Measurements from ENCODE around the gene PCNA.
"Not testable (repeated sequence)": the region's sequence is repeated elsewhere in the genome, so short reads cannot be mapped to it uniquely, and the experiment has no call there.

Gene PCNA

GRCh38 chr20:5072756-5073659 lies 46.8 kb downstream of the PCNA start:
- Histone ChIP-seq H3K4me3 (ENCODE audit: low read length) (no peak overlapping the region), H3K36me3 (ENCODE audit: control insufficient read depth, low read length) (no peaks in the 10 kb centered on the region), H3F3A (ENCODE audit: control insufficient read depth, insufficient read depth) (peaks cover 6% of the 10 kb centered on the region), H3K27ac (ENCODE audit: low read depth, low read length) (no peak overlapping the region), H3K4me1 (ENCODE audit: control insufficient read depth, low read length) (peaks cover 11% of the 10 kb centered on the region), H3K27me3 (ENCODE audit: control insufficient read depth, low read length) (no peaks in the 10 kb centered on the region), H3K9me3 (ENCODE audit: control insufficient read depth, insufficient read depth, low read length) (no peaks in the 10 kb centered on the region), H3K9me2 (replicated peaks; ENCODE audit: control insufficient read depth, low read length) (no peaks in the 10 kb centered on the region), H3K4me2 (ENCODE audit: low read length) (no peak overlapping the region), H3K79me2 (ENCODE audit: control insufficient read depth, low read length) (no peaks in the 10 kb centered on the region), H4K20me1 (ENCODE audit: control insufficient read depth, insufficient read depth, low read depth, low read length) (no peaks in the 10 kb centered on the region)
- TF ChIP-seq EZH2phosphoT487 (IDR thresholded peaks at IDR 0.05; ENCODE audit: borderline replicate concordance, low read length) = no peak
- TF ChIP-seq CTCF (IDR thresholded peaks at IDR 0.05; ENCODE audit: low read depth, low read length, poor library complexity, severe bottlenecking) = no peak

GRCh38 chr20:5071942-5072341 lies 47.8 kb downstream of the PCNA start:
- H3F3A ChIP-seq (ENCODE audit: control insufficient read depth, insufficient read depth); H3K4me3 ChIP-seq (ENCODE audit: low read length); H3K9me2 ChIP-seq (replicated peaks; ENCODE audit: control insufficient read depth, low read length); H3K4me1 ChIP-seq (ENCODE audit: control insufficient read depth, low read length); H3K27ac ChIP-seq (ENCODE audit: low read depth, low read length); H3K4me2 ChIP-seq (ENCODE audit: low read length); H3K36me3 ChIP-seq (ENCODE audit: control insufficient read depth, low read length); H3K9me3 ChIP-seq (ENCODE audit: control insufficient read depth, insufficient read depth, low read length); H3K79me2 ChIP-seq (ENCODE audit: control insufficient read depth, low read length); H3K27me3 ChIP-seq (ENCODE audit: control insufficient read depth, low read length); H4K20me1 ChIP-seq (ENCODE audit: control insufficient read depth, insufficient read depth, low read depth, low read length): not testable (repeated sequence)

GRCh38 chr20:5070570-5070969 lies 49.2 kb downstream of the PCNA start:
- Histone ChIP-seq H3K79me2 (ENCODE audit: control insufficient read depth, low read length) (no peaks in the 10 kb centered on the region), H3K9me2 (replicated peaks; ENCODE audit: control insufficient read depth, low read length) (no peaks in the 10 kb centered on the region), H3K27me3 (ENCODE audit: control insufficient read depth, low read length) (no peaks in the 10 kb centered on the region), H3K27ac (ENCODE audit: low read depth, low read length) (no peak overlapping the region), H3K9me3 (ENCODE audit: control insufficient read depth, insufficient read depth, low read length) (no peaks in the 10 kb centered on the region), H3F3A (ENCODE audit: control insufficient read depth, insufficient read depth) (peaks cover 4% of the 10 kb centered on the region), H3K36me3 (ENCODE audit: control insufficient read depth, low read length) (no peaks in the 10 kb centered on the region), H4K20me1 (ENCODE audit: control insufficient read depth, insufficient read depth, low read depth, low read length) (no peaks in the 10 kb centered on the region), H3K4me1 (ENCODE audit: control insufficient read depth, low read length) (peaks cover 7% of the 10 kb centered on the region), H3K4me3 (ENCODE audit: low read length) (no peak overlapping the region), H3K4me2 (ENCODE audit: low read length) (no peak overlapping the region)
- TF ChIP-seq CTCF (IDR thresholded peaks at IDR 0.05; ENCODE audit: low read depth, low read length, poor library complexity, severe bottlenecking) (no peak), EZH2phosphoT487 (IDR thresholded peaks at IDR 0.05; ENCODE audit: borderline replicate concordance, low read length) (no peak)

- no peaks in the 10 kb centered on the region for H3K9me2 ChIP-seq (replicated peaks; ENCODE audit: control insufficient read depth, low read length)
- no peak overlapping the region for H3K4me3 ChIP-seq (ENCODE audit: low read length)
- peaks cover 7% of the 10 kb centered on the region for H3K4me1 ChIP-seq (ENCODE audit: control insufficient read depth, low read length)
- H3K79me2 ChIP-seq (ENCODE audit: control insufficient read depth, low read length) = no peaks in the 10 kb centered on the region
- no peaks in the 10 kb centered on the region for H3K27me3 ChIP-seq (ENCODE audit: control insufficient read depth, low read length)
- H3K4me2 ChIP-seq (ENCODE audit: low read length) = no peak overlapping the region
- peaks cover 4% of the 10 kb centered on the region for H3F3A ChIP-seq (ENCODE audit: control insufficient read depth, insufficient read depth)
- no peaks in the 10 kb centered on the region for H3K9me3 ChIP-seq (ENCODE audit: control insufficient read depth, insufficient read depth, low read length)
- no peaks in the 10 kb centered on the region for H3K36me3 ChIP-seq (ENCODE audit: control insufficient read depth, low read length)
- H4K20me1 ChIP-seq (ENCODE audit: control insufficient read depth, insufficient read depth, low read depth, low read length) = no peaks in the 10 kb centered on the region
- no peak overlapping the region for H3K27ac ChIP-seq (ENCODE audit: low read depth, low read length)
- no peak for TF ChIP-seq CTCF (IDR thresholded peaks at IDR 0.05; ENCODE audit: low read depth, low read length, poor library complexity, severe bottlenecking)
- no peak for TF ChIP-seq EZH2phosphoT487 (IDR thresholded peaks at IDR 0.05; ENCODE audit: borderline replicate concordance, low read length)
Observed at GRCh38 chr20:5070081-5070480, 49.7 kb downstream of the PCNA start.

Measured in DOHH2 (cell line).